K562 (cell line): ENCODE results near the gene ATP2A3. TPM values are rescaled to one million over a fixed set of nuclear protein-coding genes. Genes with fewer than 3 reads are reported as not detected.

Experiments
- ATAC-seq: fragments of 200-7000 bp; cut with Tn5 transposase; 3 replicates; pipeline ENCODE4 v1.9.1; 2020; ENCODE audit warnings: moderate library complexity
- BruUV-seq: library from RNA; stranded (reverse); fragments of 400-500 nt; replicated peaks from 2 replicates; lab custom pipeline; 2021; lab: Mats Ljungman, UMichigan
- CTCF ChIA-PET: fragments of 300-600 bp; formaldehyde crosslinking; extraction: SDS; loops from one replicate; lab custom pipeline; 2021; ENCODE audit warnings: low intra/inter-chr PET ratio; lab: Yijun Ruan, JAX
- POLR2A ChIA-PET: fragments of 300-600, 350-650 bp; sonication (Branson Sonifier 250); formaldehyde crosslinking; extraction: SDS; loops from one replicate; lab custom pipeline; 2021; ENCODE audit warnings: antibody characterized with exemption, inconsistent platforms; lab: Yijun Ruan, JAX
- DNase-seq, 4 experiments: peaks; one replicate each; pipeline versions ENCODE4 v3.0.0 to v3.0.0-alpha.2; 2011 to 2018; ENCODE audit warnings: low spot score in 3 of 4, mixed read lengths in 3 of 4; ENCODE audit errors: extremely low read depth in 1 of 4
- FAIRE-seq: peaks from 2 replicates; lab custom pipeline; 2011; peaks lifted over from hg19 to GRCh38; lab: Jason Lieb, UNC
- H2AFZ ChIP-seq: 2 replicates; pipeline ENCODE4 v1.6.0; 2011; ENCODE audit warnings: low read depth, low read length, control low read depth, inconsistent platforms
- H3K27ac ChIP-seq: fragments of 200-600 bp; 3 replicates; pipeline ENCODE4 v1.8.0; 2011; ENCODE audit warnings: low read depth, mild to moderate bottlenecking, control low read depth, inconsistent platforms, low read length, moderate library complexity, mixed read lengths; ENCODE audit errors: extremely low read depth
- H3K27me3 ChIP-seq, 2 experiments: fragments of 300-600 bp in 1 of 2; 2 replicates in 1 of 2; 3 replicates in 1 of 2; pipeline versions ENCODE4 v1.6.0 to v1.8.0; 2011; ENCODE audit warnings: inconsistent platforms in 2 of 2, low read length in 2 of 2, mild to moderate bottlenecking in 1 of 2, mixed read lengths in 1 of 2, moderate library complexity in 1 of 2; ENCODE audit not compliant: control insufficient read depth in 2 of 2, insufficient read depth in 2 of 2
- H3K36me3 ChIP-seq: fragments of 300-600 bp; 3 replicates; pipeline ENCODE4 v1.8.0; 2011; ENCODE audit warnings: mild to moderate bottlenecking, low read length, inconsistent platforms; ENCODE audit not compliant: control insufficient read depth, insufficient read depth
- H3K4me1 ChIP-seq, 2 experiments: fragments of 200-600 bp in 1 of 2; replicated peaks in 1 of 2; 2 replicates in 1 of 2; 3 replicates in 1 of 2; pipeline versions ENCODE4 v1.5.1 to v1.8.0; 2011; ENCODE audit warnings: inconsistent platforms in 2 of 2, low read length in 2 of 2, mild to moderate bottlenecking in 1 of 2, mixed read lengths in 1 of 2, moderate library complexity in 1 of 2; ENCODE audit not compliant: control insufficient read depth in 2 of 2, insufficient read depth in 2 of 2
- H3K4me2 ChIP-seq: 2 replicates; pipeline ENCODE4 v1.6.1; 2011; ENCODE audit warnings: low read length, control low read depth, inconsistent platforms, mixed read lengths; ENCODE audit not compliant: insufficient read depth
- H3K4me3 ChIP-seq: fragments of 200-600 bp; sonication (generic), shearing (Covaris generic); 2 replicates; pipeline ENCODE4 v1.5.1; 2016; ENCODE audit warnings: control low read depth, inconsistent platforms
- H3K79me2 ChIP-seq: fragments of 200-600 bp; 3 replicates; pipeline ENCODE4 v1.8.0; 2011; ENCODE audit warnings: low read length, inconsistent platforms; ENCODE audit not compliant: control insufficient read depth, insufficient read depth
- H3K9ac ChIP-seq, 2 experiments: 2 replicates each; pipeline versions ENCODE4 v1.6.0 to v1.6.1; 2011; ENCODE audit warnings: low read depth in 2 of 2, low read length in 2 of 2, control low read depth in 1 of 2, inconsistent platforms in 1 of 2, mild to moderate bottlenecking in 1 of 2, mixed read lengths in 1 of 2; ENCODE audit not compliant: insufficient read depth in 1 of 2
- H3K9me1 ChIP-seq: one replicate; pipeline ENCODE4 v1.6.0; 2011; ENCODE audit warnings: inconsistent platforms, mild to moderate bottlenecking, low read length, moderate library complexity; ENCODE audit not compliant: control insufficient read depth, insufficient read depth
- H3K9me3 ChIP-seq: replicated peaks from 2 replicates; pipeline ENCODE4 v1.5.1; 2011; ENCODE audit warnings: low read depth, low read length, inconsistent platforms; ENCODE audit not compliant: control insufficient read depth, insufficient read depth
- H4K20me1 ChIP-seq: replicated peaks from 2 replicates; pipeline ENCODE4 v1.6.1; 2011; ENCODE audit warnings: low read length, inconsistent platforms, mixed read lengths; ENCODE audit not compliant: control insufficient read depth, insufficient read depth
- CBFA2T3 ChIP-seq: fragments of 450-650 bp; IDR thresholded peaks from 2 replicates; pipeline ENCODE4 v1.6.1; 2017
- CC2D1A ChIP-seq: fragments of 450-650 bp; IDR thresholded peaks from 2 replicates; pipeline ENCODE4 v1.6.1; 2017; ENCODE audit warnings: mild to moderate bottlenecking
- CEBPG ChIP-seq, 3 experiments: fragments of 200-800 bp in 1 of 3; sonication (Bioruptor generic) in 1 of 3; sonication (generic) in 1 of 3; formaldehyde crosslinking in 1 of 3; IDR thresholded peaks in 2 of 3; conservative IDR thresholded peaks in 1 of 3; 2 replicates each; pipeline versions ENCODE4 v1.6.1 to v1.8.0; 2016 to 2022; ENCODE audit warnings: missing compliant biosample characterization in 2 of 3, missing genetic modification characterization in 2 of 3, mild to moderate bottlenecking in 1 of 3, missing genetic modification reagents in 1 of 3
- ESRRA ChIP-seq: fragments of 450-650 bp; IDR thresholded peaks from 2 replicates; pipeline ENCODE4 v1.6.1; 2014; ENCODE audit warnings: low read depth, mild to moderate bottlenecking, moderate library complexity, borderline replicate concordance
- FOXK1 ChIP-seq: sonication (generic); formaldehyde crosslinking; IDR thresholded peaks from 2 replicates; pipeline ENCODE4 v1.8.0; 2022; ENCODE audit warnings: missing genetic modification reagents, mild to moderate bottlenecking, borderline replicate concordance
- LEF1 ChIP-seq: fragments of 450-650 bp; IDR thresholded peaks from 2 replicates; pipeline ENCODE4 v1.6.1; 2016; ENCODE audit warnings: mild to moderate bottlenecking
- NRF1 ChIP-seq, 2 experiments: fragments of 450-650 bp; IDR thresholded peaks in 1 of 2; conservative IDR thresholded peaks in 1 of 2; 2 replicates each; pipeline ENCODE4 v1.6.1; 2014; ENCODE audit warnings: mild to moderate bottlenecking in 2 of 2
- SAP30 ChIP-seq: fragments of 200-600 bp; sonication (generic); IDR thresholded peaks from 2 replicates; pipeline ENCODE4 v1.6.1; 2012; ENCODE audit warnings: borderline replicate concordance, low read depth, mild to moderate bottlenecking, moderate library complexity, low read length, control low read depth, inconsistent platforms; ENCODE audit not compliant: insufficient read depth, poor library complexity, severe bottlenecking
- SOX6 ChIP-seq: fragments of 450-650 bp; IDR thresholded peaks from 2 replicates; pipeline ENCODE4 v1.6.1; 2014; ENCODE audit warnings: mild to moderate bottlenecking
- TOE1 ChIP-seq, 2 experiments: fragments of 450-650 bp in 1 of 2; sonication (generic) in 1 of 2; formaldehyde crosslinking in 1 of 2; IDR thresholded peaks; 2 replicates each; pipeline versions ENCODE4 v1.7.1 to v1.8.0; 2016 to 2022; ENCODE audit warnings: borderline replicate concordance in 2 of 2, mild to moderate bottlenecking in 2 of 2, antibody characterized with exemption in 1 of 2, inconsistent platforms in 1 of 2, low read depth in 1 of 2, missing genetic modification reagents in 1 of 2, moderate library complexity in 1 of 2
- TSC22D4 ChIP-seq: fragments of 450-650 bp; IDR thresholded peaks from 2 replicates; pipeline ENCODE4 v1.6.1; 2016; ENCODE audit warnings: missing genetic modification characterization, missing biosample characterization, control low read depth
- ZNF253 ChIP-seq: fragments of 250-450 bp; sonication (Bioruptor Pico); conservative IDR thresholded peaks from 2 replicates; pipeline ENCODE4 v1.6.1; 2021; ENCODE audit warnings: mild to moderate bottlenecking
- ZNF780A ChIP-seq: fragments of 250-450 bp; sonication (Bioruptor Pico); IDR thresholded peaks from 2 replicates; pipeline ENCODE4 v1.5.0; 2021; ENCODE audit warnings: mild to moderate bottlenecking
- WGBS: fragments of 100-300 bp; shearing (Covaris generic); methylation state at CpG from one replicate; pipeline ENCODE4 v1.1.6; 2016; ENCODE audit warnings: low coverage, mixed read lengths; ENCODE audit not compliant: insufficient coverage; ENCODE audit errors: missing lambda C conversion rate; 5-methylcytosine and 5-hydroxymethylcytosine counted together
- in situ Hi-C: fragments of 300-500 bp; cut with MboI; formaldehyde crosslinking; loops from 4 replicates; pipeline ENCODE4 v1.15.0; 2018; ENCODE audit warnings: inconsistent platforms, mixed read lengths
- intact Hi-C: fragments of 100-400 bp; cut with micrococcal nuclease; formaldehyde crosslinking; loops from 2 replicates; pipeline ENCODE4 v1.14.2; 2022
- polyA plus RNA-seq, 8 experiments: library from polyadenylated mRNA; depleted of rRNA in 4 of 8; stranded (reverse) in 5 of 8; unstranded in 3 of 8; fragments of >200 nt; fragmentation: Nextera tagmentation in 2 of 8; fragmentation: Illumina TruSeq in 1 of 8; extraction: Ambion mirVana in 2 of 8; extraction: Trizol in 1 of 8; gene quantifications; 2 replicates each; pipeline versions ENCODE4 v1.2.1 to v1.2.3, GENCODE V29; 2011 to 2014; ENCODE audit warnings: inconsistent platforms in 1 of 8, missing spikeins in 1 of 8
- total RNA-seq, 7 experiments: library from RNA; depleted of rRNA in 6 of 7; stranded (reverse); fragments of >200 nt in 6 of 7; fragmentation: Illumina TruSeq in 2 of 7; extraction: Trizol in 2 of 7; gene quantifications; 2 replicates each; pipeline versions ENCODE4 v1.2.1 to v1.2.3, GENCODE V29; 2011 to 2021; ENCODE audit warnings: low replicate concordance in 1 of 7
- TF ChIP-seq, protein P1 (sequence below): sonication (generic); formaldehyde crosslinking; IDR thresholded peaks from 2 replicates; pipeline ENCODE4 v1.9.0; 2022; ENCODE audit warnings: mild to moderate bottlenecking, missing genetic modification reagents
- TF ChIP-seq, protein P2 (sequence below), 2 experiments: fragments of 450-650 bp; IDR thresholded peaks; 2 replicates each; pipeline ENCODE4 v1.6.1; 2016
- TF ChIP-seq, protein P3 (sequence below): fragments of 450-650 bp; IDR thresholded peaks from 2 replicates; pipeline ENCODE4 v1.6.1; 2016; ENCODE audit warnings: low read depth, mild to moderate bottlenecking, moderate library complexity
- TF ChIP-seq, protein P4 (sequence below): fragments of 450-650 bp; IDR thresholded peaks from 2 replicates; pipeline ENCODE4 v1.6.1; 2016

The ATP2A3 gene
- total and polyA plus RNA-seq, 9 of the 15 experiments (the other 6 are each of a cell fraction or from before 2014, with no cell fraction given), result 0.65 to 103 (median 31.3) TPM

DNA sequence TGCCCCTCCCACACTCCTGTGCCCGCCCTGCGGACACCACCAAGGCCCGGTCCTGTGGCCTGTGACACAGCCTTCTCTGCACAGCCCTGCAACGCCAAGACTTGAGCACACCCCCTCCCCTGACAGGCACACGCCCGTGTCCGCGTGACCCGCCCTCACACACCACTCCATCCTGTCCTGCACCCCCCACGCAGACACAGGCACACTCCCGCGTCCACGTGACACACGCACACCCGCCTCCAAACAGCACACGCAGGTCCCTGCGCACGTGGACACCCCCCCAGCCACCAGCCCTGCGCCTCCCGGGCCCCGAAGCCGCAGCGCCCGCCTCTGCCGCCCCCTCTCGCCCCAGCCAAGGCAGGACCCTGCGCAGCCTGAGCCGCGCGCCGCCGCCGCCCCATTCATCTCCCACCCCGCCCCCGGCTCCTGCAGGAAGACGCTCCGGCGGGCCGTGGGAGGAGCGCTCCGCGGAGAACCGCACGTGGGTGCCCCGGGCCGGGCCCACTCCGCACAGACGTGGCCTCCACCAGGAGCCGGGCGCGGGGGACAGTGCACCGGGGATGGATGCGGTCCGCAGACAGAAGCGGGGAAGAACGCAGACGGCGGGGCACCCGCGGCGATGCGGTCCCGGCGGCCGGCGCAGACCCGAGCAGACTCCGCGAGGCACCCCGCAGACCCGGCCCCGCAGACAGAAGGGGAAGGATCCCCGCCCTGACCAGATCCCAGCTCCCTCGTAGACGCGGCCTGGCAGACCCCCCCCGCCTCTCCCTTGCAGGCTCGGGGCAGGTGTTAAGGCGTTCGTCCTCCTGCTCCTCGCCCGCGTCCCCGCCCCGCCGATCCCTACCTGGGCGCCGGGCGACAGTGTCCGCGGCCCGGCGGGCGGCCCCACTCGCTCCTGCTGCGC lies 71.9 kb downstream of the ATP2A3 start:
- H3K36me3 ChIP-seq, result no peaks in the 10 kb centered on the region
- WGBS, result under 1% methylated on average over 36 of the region's 96 CpGs
- in situ Hi-C loops, result no loop called here
- peaks cover 33% of the 10 kb centered on the region for H3K79me2 ChIP-seq
- intact Hi-C loops, result no loop called here
- no peaks in the 10 kb centered on the region for H3K9me1 ChIP-seq
- DNase-seq, result peak; percentile 46 to 66 (median 63)
- BruUV-seq, result no TSS peak
- no peaks in the 10 kb centered on the region for H3K27me3 ChIP-seq
- POLR2A ChIA-PET, result interaction anchor here (0.7 to 2.5 kb wide), 2 partner anchors 22 to 229 kb away, joined by 3 to 9 read pairs; no protein-coding TSS in a partner anchor
- CTCF ChIA-PET, result interaction anchor here (0.7 kb wide), 1 partner anchor 115 kb away, joined by 3 read pairs; no protein-coding TSS in a partner anchor
- H3K27ac ChIP-seq, result peak overlapping the region; percentile 48; the same call in 1 of the 3 replicates
- H3K4me3 ChIP-seq, result peak overlapping the region; percentile 61
- peak overlapping the region; percentile 78 for H3K4me2 ChIP-seq
- ATAC-seq, result peak; percentile 43
- peaks cover 33 to 70% of the 10 kb centered on the region in 2 experiments for H3K4me1 ChIP-seq
- H3K9me3 ChIP-seq, result no peaks in the 10 kb centered on the region
- FAIRE-seq, result no peak
- H3K9ac ChIP-seq, result peak overlapping the region; percentile 46 to 90; a peak in 3 of 4 replicates
- peak overlapping the region; percentile 63 for H2AFZ ChIP-seq
- H4K20me1 ChIP-seq, result no peaks in the 10 kb centered on the region
- TF ChIP-seq, protein P1, sequence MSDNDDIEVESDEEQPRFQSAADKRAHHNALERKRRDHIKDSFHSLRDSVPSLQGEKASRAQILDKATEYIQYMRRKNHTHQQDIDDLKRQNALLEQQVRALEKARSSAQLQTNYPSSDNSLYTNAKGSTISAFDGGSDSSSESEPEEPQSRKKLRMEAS (CRISPR knock-in tag), result peak; percentile 94
- TF ChIP-seq TSC22D4 (tag) (no peak), CBFA2T3 (no peak), TOE1 (IDR thresholded peaks at IDR 0.05; ENCODE audit: borderline replicate concordance) (peak; percentile 71), TOE1 (CRISPR knock-in tag; IDR thresholded peaks at IDR 0.05; ENCODE audit: borderline replicate concordance, low read depth) (no peak), FOXK1 (CRISPR knock-in tag) (no peak), SOX6 (no peak), CEBPG (CRISPR knock-in tag; IDR thresholded peaks at IDR 0.05) (no peak), CEBPG (tag; conservative IDR thresholded peaks at IDR 0.05 in 1 of 2, IDR thresholded peaks at IDR 0.05 in 1 of 2) (no peak), NRF1 (conservative IDR thresholded peaks at IDR 0.05 in 1 of 2, IDR thresholded peaks at IDR 0.05 in 1 of 2) (peak; percentile 81 to 83), CC2D1A (no peak), SAP30 (peak; percentile 54), ESRRA (no peak), ZNF780A (CRISPR knock-in tag) (no peak), LEF1 (no peak), ZNF253 (CRISPR knock-in tag) (no peak)
- TF ChIP-seq, protein P2, sequence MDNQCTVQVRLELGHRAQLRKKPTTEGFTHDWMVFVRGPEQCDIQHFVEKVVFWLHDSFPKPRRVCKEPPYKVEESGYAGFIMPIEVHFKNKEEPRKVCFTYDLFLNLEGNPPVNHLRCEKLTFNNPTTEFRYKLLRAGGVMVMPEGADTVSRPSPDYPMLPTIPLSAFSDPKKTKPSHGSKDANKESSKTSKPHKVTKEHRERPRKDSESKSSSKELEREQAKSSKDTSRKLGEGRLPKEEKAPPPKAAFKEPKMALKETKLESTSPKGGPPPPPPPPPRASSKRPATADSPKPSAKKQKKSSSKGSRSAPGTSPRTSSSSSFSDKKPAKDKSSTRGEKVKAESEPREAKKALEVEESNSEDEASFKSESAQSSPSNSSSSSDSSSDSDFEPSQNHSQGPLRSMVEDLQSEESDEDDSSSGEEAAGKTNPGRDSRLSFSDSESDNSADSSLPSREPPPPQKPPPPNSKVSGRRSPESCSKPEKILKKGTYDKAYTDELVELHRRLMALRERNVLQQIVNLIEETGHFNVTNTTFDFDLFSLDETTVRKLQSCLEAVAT (IDR thresholded peaks at IDR 0.05), result 0 out of 4 replicates have a peak, but pooled peaks of 1 of the 2 experiments have one; percentile 20
- TF ChIP-seq, protein P3, sequence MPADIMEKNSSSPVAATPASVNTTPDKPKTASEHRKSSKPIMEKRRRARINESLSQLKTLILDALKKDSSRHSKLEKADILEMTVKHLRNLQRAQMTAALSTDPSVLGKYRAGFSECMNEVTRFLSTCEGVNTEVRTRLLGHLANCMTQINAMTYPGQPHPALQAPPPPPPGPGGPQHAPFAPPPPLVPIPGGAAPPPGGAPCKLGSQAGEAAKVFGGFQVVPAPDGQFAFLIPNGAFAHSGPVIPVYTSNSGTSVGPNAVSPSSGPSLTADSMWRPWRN, result peak; percentile 71; the same call in 1 of the 2 replicates
- TF ChIP-seq, protein P4, sequence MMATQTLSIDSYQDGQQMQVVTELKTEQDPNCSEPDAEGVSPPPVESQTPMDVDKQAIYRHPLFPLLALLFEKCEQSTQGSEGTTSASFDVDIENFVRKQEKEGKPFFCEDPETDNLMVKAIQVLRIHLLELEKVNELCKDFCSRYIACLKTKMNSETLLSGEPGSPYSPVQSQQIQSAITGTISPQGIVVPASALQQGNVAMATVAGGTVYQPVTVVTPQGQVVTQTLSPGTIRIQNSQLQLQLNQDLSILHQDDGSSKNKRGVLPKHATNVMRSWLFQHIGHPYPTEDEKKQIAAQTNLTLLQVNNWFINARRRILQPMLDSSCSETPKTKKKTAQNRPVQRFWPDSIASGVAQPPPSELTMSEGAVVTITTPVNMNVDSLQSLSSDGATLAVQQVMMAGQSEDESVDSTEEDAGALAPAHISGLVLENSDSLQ, result peak; percentile 37; the same call in 1 of the 2 replicates
